CD4-positive, alpha-beta memory T cell (primary cell): ENCODE results near the gene PSENEN. TPM values are rescaled to one million over a fixed set of nuclear protein-coding genes. Genes with fewer than 3 reads are reported as not detected.
A peak's percentile ranks its signal among the peaks of the same experiment; 100 is the strongest.

Source experiments
- CTCF ChIA-PET: fragments of 350-600 bp; sonication (Branson Sonifier 250); formaldehyde crosslinking; loops from one replicate; lab custom pipeline; 2021; ENCODE audit warnings: inconsistent platforms; ENCODE audit not compliant: partially characterized antibody; lab: Charles Lee
- POLR2A ChIA-PET: fragments of 350-600 bp; sonication (Branson Sonifier 250); formaldehyde crosslinking; loops from one replicate; lab custom pipeline; 2021; ENCODE audit not compliant: partially characterized antibody; lab: Charles Lee
- DNase-seq, 5 donors: peaks; one replicate each; pipeline versions ENCODE4 v3.0.0 to v3.0.0-alpha.2; 2020 to 2022; ENCODE audit warnings: mixed read lengths in 1 of 5
- H3K27ac ChIP-seq: one replicate; pipeline ENCODE4 v1.7.0; 2013; ENCODE audit warnings: low read depth, low read length
- H3K27me3 ChIP-seq: 2 replicates; pipeline ENCODE4 v1.7.0; 2013; ENCODE audit warnings: mild to moderate bottlenecking, low read length, moderate library complexity; ENCODE audit not compliant: insufficient read depth
- H3K36me3 ChIP-seq: 2 replicates; pipeline ENCODE4 v1.7.0; 2013; ENCODE audit warnings: mild to moderate bottlenecking, low read length, moderate library complexity; ENCODE audit not compliant: insufficient read depth
- H3K4me1 ChIP-seq: 2 replicates; pipeline ENCODE4 v1.7.0; 2013; ENCODE audit warnings: mild to moderate bottlenecking, low read length, moderate library complexity; ENCODE audit not compliant: insufficient read depth
- H3K4me3 ChIP-seq, 2 donors: one replicate each; pipeline ENCODE4 v1.7.0; 2013; ENCODE audit warnings: low read length in 2 of 2, mild to moderate bottlenecking in 1 of 2
- H3K9me3 ChIP-seq, 2 donors: one replicate each; pipeline ENCODE4 v1.7.0; 2013; ENCODE audit warnings: low read length in 2 of 2, control low read depth in 1 of 2; ENCODE audit not compliant: control insufficient read depth in 1 of 2
- H3K27ac Mint-ChIP-seq, 7 donors: one replicate each; pipeline ENCODE4 v1.8.0; 2020 to 2021; ENCODE audit warnings: mixed read lengths in 7 of 7, mild to moderate bottlenecking in 6 of 7, inconsistent platforms in 3 of 7, moderate library complexity in 3 of 7
- H3K27me3 Mint-ChIP-seq, 2 donors: one replicate each; pipeline ENCODE4 v1.8.0; 2020 to 2021; ENCODE audit warnings: mixed read lengths in 2 of 2
- H3K36me3 Mint-ChIP-seq, 2 donors: one replicate each; pipeline ENCODE4 v1.8.0; 2020 to 2021; ENCODE audit warnings: mixed read lengths in 2 of 2, inconsistent platforms in 1 of 2, mild to moderate bottlenecking in 1 of 2
- H3K4me1 Mint-ChIP-seq, 4 donors: one replicate each; pipeline ENCODE4 v1.8.0; 2020 to 2021; ENCODE audit warnings: mixed read lengths in 4 of 4, mild to moderate bottlenecking in 1 of 4
- H3K4me3 Mint-ChIP-seq, 8 donors: one replicate each; pipeline ENCODE4 v1.8.0; 2020 to 2021; ENCODE audit warnings: mixed read lengths in 8 of 8, mild to moderate bottlenecking in 7 of 8, moderate library complexity in 6 of 8, inconsistent platforms in 3 of 8
- H3K9me3 Mint-ChIP-seq, 8 donors: one replicate each; pipeline ENCODE4 v1.8.0; 2020 to 2021; ENCODE audit warnings: mixed read lengths in 8 of 8, mild to moderate bottlenecking in 5 of 8, inconsistent platforms in 3 of 8, moderate library complexity in 1 of 8
- intact Hi-C: fragments of 100-400 bp; cut with micrococcal nuclease; formaldehyde crosslinking; loops from one replicate; pipeline ENCODE4 v1.15.1; 2023
- polyA plus RNA-seq, 2 donors: library from polyadenylated mRNA; unstranded; fragments of 300-500 nt; fragmentation: Illumina TruSeq; gene quantifications; one replicate each; pipeline ENCODE4 v1.2.3, GENCODE V29; 2021
- total RNA-seq, 2 experiments: library from RNA; stranded (reverse); gene quantifications; one replicate each; pipeline ENCODE4 v1.2.3, GENCODE V29; 2021

PSENEN gene
- total and polyA plus RNA-seq, 4 experiments from 2014 or later = 27.2 to 89.9 (median 55.9) TPM

DNA sequence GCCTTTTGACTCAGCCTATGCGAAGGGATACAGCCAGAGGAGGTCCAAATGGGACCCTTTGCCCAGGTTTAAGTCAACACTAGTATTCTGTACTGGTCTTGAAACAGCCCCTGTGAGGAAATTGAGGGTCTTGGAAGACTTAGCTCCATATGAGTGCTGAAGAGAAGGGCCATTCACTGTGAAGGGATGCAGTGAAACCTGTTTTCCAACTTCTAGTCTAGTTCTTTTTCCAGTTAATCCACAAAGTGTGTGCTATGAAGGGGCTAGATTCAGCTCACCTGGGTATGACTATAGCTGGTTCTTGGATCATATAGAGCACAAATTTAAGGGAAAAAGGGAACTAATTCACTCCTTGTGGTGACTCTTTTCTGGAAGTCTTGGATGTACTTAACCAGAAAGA is 37.1 kb upstream of the PSENEN start:
- no peaks in the 10 kb centered on the region for H3K36me3 ChIP-seq
- peaks cover 34% of the 10 kb centered on the region for H3K4me1 ChIP-seq
- Mint-ChIP-seq H3K4me1 (peaks cover 18 to 33% (median 24%) of the 10 kb centered on the region in 4 donors), H3K27ac (no peak overlapping the region), H3K9me3 (no peaks in the 10 kb centered on the region), H3K4me3 (no peak overlapping the region), H3K36me3 (no peaks in the 10 kb centered on the region), H3K27me3 (no peaks in the 10 kb centered on the region)
- no peak overlapping the region for H3K4me3 ChIP-seq
- no peaks in the 10 kb centered on the region for H3K27me3 ChIP-seq
- no peak overlapping the region for H3K27ac ChIP-seq
- CTCF ChIA-PET = no interaction called here
- intact Hi-C loops = no loop called here
- POLR2A ChIA-PET = interaction anchor here (0.8 to 1.3 kb wide), 2 partner anchors 8 to 250 kb away, joined by 3 read pairs; no protein-coding TSS in a partner anchor
- no peak for DNase-seq
- no peaks in the 10 kb centered on the region for H3K9me3 ChIP-seq

DNA sequence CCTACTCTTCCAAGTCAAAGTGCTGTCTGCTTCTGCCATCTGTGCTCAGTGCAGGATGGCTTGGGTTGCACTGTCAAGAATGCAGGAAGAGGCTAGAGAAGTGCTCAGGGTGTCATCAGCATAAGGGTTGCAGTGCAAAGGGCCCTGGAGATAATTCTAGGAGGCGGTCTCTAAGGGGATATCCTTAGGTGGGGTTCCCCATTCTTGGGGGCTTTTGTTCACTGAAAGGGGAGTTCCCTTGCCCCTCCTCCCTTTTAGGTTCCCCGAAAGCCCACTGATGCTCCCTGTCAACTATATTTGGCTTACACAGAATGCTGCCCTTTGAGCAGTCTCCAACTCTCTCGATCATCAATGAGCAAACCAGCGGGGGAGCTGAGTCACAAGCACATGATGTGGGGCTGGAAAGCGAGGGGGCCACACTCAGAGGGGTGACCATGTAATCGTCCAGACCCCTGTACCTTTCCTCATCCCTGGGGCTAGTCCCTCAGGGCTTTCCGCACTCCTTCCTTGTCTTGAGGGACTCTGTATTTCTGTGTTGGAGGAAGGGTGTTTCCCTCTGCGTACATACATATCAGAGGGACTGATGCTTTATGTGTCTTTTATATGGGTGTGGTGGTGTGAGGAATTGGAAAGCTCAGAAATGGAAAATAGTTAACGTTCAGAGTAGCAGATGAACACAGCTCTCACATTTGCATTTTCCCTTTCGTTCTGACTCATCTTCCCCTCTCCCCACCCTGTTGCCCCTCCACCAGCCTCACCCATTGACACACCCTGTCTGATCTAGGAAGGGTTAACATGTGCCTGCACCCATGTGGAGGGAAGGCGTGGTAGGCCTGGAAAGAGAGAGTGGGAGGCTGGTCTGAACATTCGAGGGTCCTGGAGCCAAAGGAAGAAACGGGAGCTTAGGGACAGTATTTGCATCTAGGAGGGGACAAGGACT is 34.4 kb upstream of the PSENEN start:
- no peaks in the 10 kb centered on the region for H3K9me3 ChIP-seq
- DNase-seq = peak in 2 of 5 donors; percentile 5 to 58
- intact Hi-C loops = no loop called here
- Mint-ChIP-seq H3K9me3 (peaks cover 0 to 1% (median 0%) of the 10 kb centered on the region in 8 donors), H3K4me1 (peaks cover 35 to 56% (median 47%) of the 10 kb centered on the region in 4 donors), H3K36me3 (no peaks in the 10 kb centered on the region), H3K27ac (peak overlapping the region; percentile 59 to 83 (median 74)), H3K4me3 (peak overlapping the region in 3 of 8 donors; percentile 21 to 67 (median 57)), H3K27me3 (no peaks in the 10 kb centered on the region)
- no peaks in the 10 kb centered on the region for H3K36me3 ChIP-seq
- H3K27ac ChIP-seq = peak overlapping the region; percentile 40
- peak overlapping the region in 1 of 2 donors; percentile 11 for H3K4me3 ChIP-seq
- H3K27me3 ChIP-seq = no peaks in the 10 kb centered on the region
- ChIA-PET CTCF (interaction anchor here (3.1 to 6.0 kb wide), 2 partner anchors 14 to 17 kb away, joined by 10 to 54 read pairs; no protein-coding TSS in a partner anchor), POLR2A (interaction anchor here (0.6 to 6.3 kb wide), 2 partner anchors 8 to 327 kb away, joined by 3 to 61 read pairs; partner anchors contain the start of gene ZBTB32)
- H3K4me1 ChIP-seq = peaks cover 60% of the 10 kb centered on the region

DNA sequence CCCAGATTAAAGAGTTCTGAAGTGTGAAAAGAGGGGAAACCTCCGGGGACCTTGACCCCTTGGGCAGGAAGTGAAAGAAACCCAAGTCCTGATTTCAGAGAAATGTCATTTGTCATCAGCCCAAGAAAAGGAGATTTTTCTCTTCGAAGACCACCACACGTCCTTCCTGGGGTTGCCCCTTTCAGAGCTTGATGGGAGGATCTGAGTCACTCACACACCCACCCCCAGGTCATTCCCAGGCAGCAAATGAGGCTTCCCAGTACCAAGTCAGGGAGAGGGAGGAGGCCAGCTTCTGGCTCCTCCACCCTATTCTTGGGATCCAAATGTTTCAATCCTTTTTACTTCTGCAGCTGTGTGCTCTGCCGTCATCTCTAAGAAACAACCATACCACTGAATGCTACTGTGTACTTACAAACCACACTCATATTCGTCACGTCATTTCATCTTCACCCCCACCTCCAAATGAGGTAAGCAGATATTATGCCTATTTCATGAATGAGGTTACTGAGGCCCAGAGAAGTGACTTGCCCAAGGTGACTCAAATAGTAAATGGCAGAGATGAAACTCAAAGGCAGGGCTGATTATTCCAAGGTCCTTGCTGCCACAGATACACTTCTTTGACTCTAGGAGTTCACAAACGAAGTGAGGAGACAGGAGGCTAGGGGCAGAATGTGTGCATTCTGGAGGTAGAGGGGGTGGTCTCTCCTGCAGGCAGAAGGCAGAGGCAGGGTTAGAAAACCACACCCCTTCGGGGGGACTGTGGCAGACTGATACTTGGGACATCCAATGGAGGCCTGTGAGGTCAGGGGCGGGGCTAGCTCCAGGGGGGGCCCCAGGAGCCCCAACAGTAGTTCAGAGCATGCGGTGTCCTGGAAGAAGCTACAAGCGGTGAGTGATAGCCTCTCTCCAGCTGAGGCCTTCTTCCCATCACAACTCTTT is 32.6 kb upstream of the PSENEN start:
- Histone ChIP-seq H3K4me3 (no peak overlapping the region), H3K9me3 (no peaks in the 10 kb centered on the region), H3K27ac (peak overlapping the region; percentile 63), H3K27me3 (no peaks in the 10 kb centered on the region), H3K36me3 (no peaks in the 10 kb centered on the region), H3K4me1 (peaks cover 66% of the 10 kb centered on the region)
- POLR2A ChIA-PET = interaction anchor here (0.7 to 6.3 kb wide), 5 partner anchors 9 to 221 kb away, joined by 3 to 61 read pairs (median 3); partner anchors contain the start of genes PSENEN, U2AF1L4 and ZBTB32
- Mint-ChIP-seq H3K4me1 (peaks cover 42 to 68% (median 54%) of the 10 kb centered on the region in 4 donors), H3K27me3 (no peaks in the 10 kb centered on the region), H3K27ac (peak overlapping the region; percentile 88 to 98 (median 92)), H3K36me3 (peaks cover 0 to 3% of the 10 kb centered on the region in 2 donors), H3K4me3 (peak overlapping the region; percentile 35 to 83 (median 64)), H3K9me3 (peaks cover 0 to 1% (median 0%) of the 10 kb centered on the region in 8 donors)
- peak; percentile 42 to 75 (median 52) for DNase-seq
- intact Hi-C loops = no loop called here
- CTCF ChIA-PET = interaction anchor here (3.1 to 6.0 kb wide), 2 partner anchors 16 to 19 kb away, joined by 10 to 54 read pairs; no protein-coding TSS in a partner anchor

DNA sequence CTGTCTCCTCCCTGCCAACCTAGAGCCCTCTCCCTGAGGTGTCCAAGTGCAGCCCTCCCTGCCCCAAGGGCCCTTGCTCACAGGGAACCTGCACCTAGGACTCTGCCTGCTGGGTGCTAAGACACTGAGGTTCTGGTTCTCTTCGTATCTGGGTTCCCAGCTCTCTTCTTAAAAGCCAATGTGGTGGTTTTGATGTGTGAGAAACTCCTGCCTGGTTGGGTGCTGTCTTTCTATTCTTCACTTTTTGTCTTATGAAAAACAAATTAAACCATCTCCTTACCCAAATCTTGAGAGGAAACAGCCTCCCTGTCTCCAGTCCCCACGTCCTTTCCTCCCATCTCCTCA is 32.0 kb upstream of the PSENEN start:
- peaks cover 66% of the 10 kb centered on the region for H3K4me1 ChIP-seq
- peaks cover 43 to 70% (median 54%) of the 10 kb centered on the region in 4 donors for H3K4me1 Mint-ChIP-seq
- CTCF ChIA-PET = interaction anchor here (3.1 to 6.0 kb wide), 2 partner anchors 16 to 20 kb away, joined by 10 to 54 read pairs; no protein-coding TSS in a partner anchor

DNA sequence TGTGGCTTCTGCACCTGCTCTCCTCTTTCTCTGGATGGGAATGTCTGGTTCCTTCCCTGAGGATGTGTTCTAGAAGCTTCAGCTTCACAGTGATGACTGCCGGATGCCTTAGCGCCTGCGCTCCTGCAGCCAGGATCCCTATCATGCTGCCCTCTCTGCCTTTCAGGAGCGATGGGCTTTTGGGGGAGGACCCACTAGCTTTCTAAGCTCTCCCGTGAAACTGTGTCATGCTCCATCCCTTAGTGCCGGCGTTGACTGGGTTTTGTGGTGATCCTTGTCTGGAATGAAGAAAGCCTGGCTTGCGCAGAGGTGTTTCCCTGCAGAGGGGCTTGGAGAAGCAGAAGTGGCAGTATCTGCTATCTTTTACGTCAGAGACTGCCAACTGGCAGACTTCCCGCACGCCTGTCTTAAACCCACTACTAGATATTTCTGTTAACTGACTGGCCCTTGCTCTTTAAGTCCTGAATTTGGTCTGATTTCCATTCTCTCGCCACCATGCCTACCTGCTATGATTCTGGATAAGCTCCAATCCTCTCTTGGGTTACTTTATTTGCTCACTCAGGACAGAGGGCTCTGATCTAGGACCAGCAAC is 31.5 kb upstream of the PSENEN start:
- peaks cover 0 to 5% of the 10 kb centered on the region in 2 donors for H3K36me3 Mint-ChIP-seq
- intact Hi-C loops = no loop called here
- CTCF ChIA-PET = interaction anchor here (1.0 to 6.0 kb wide), 4 partner anchors 12 to 20 kb away, joined by 3 to 54 read pairs (median 12); no protein-coding TSS in a partner anchor
- DNase-seq = no peak
- H3K27me3 ChIP-seq = no peaks in the 10 kb centered on the region
- peak overlapping the region; percentile 64 to 98 (median 92) for H3K27ac Mint-ChIP-seq
- H3K36me3 ChIP-seq = no peaks in the 10 kb centered on the region
- peak overlapping the region in 6 of 8 donors; percentile 25 to 83 (median 52) for H3K4me3 Mint-ChIP-seq
- H3K4me3 ChIP-seq = no peak overlapping the region
- peaks cover 70% of the 10 kb centered on the region for H3K4me1 ChIP-seq
- H3K27me3 Mint-ChIP-seq = no peaks in the 10 kb centered on the region
- H3K9me3 ChIP-seq = no peaks in the 10 kb centered on the region
- peak overlapping the region; percentile 63 for H3K27ac ChIP-seq
- POLR2A ChIA-PET = interaction anchor here (0.7 to 6.3 kb wide), 3 partner anchors 11 to 220 kb away, joined by 3 to 61 read pairs (median 8); partner anchors contain the start of genes PSENEN, U2AF1L4 and ZBTB32
- H3K4me1 Mint-ChIP-seq = peaks cover 45 to 75% (median 59%) of the 10 kb centered on the region in 4 donors
- H3K9me3 Mint-ChIP-seq = peaks cover 0 to 1% (median 0%) of the 10 kb centered on the region in 8 donors

More for the DNA sequence above, 32.0 kb upstream of the PSENEN start:
- no peaks in the 10 kb centered on the region for H3K27me3 Mint-ChIP-seq
- Histone ChIP-seq H3K27me3 (no peaks in the 10 kb centered on the region), H3K27ac (peak overlapping the region; percentile 63), H3K9me3 (no peaks in the 10 kb centered on the region), H3K36me3 (no peaks in the 10 kb centered on the region), H3K4me3 (no peak overlapping the region)
- intact Hi-C loops = no loop called here
- DNase-seq = peak in 2 of 5 donors; percentile 15 to 30
- H3K27ac Mint-ChIP-seq = peak overlapping the region; percentile 44 to 98 (median 92)
- H3K9me3 Mint-ChIP-seq = peaks cover 0 to 1% (median 0%) of the 10 kb centered on the region in 8 donors
- peaks cover 0 to 3% of the 10 kb centered on the region in 2 donors for H3K36me3 Mint-ChIP-seq
- peak overlapping the region; percentile 6 to 83 (median 60) for H3K4me3 Mint-ChIP-seq
- POLR2A ChIA-PET = interaction anchor here (0.7 to 6.3 kb wide), 4 partner anchors 11 to 221 kb away, joined by 3 to 61 read pairs (median 6); partner anchors contain the start of genes PSENEN, U2AF1L4 and ZBTB32
